Activated naive CD8-positive, alpha-beta T cell treated with anti-CD3 and anti-CD28 coated beads, Interleukin-2, amount 50 U/mL, for 16 hours (primary cell): ENCODE results near the gene SDK1.

ENCODE experiments used
- DNase-seq: peaks from one replicate; pipeline ENCODE4 v3.0.0-alpha.2; 2020; ENCODE audit warnings: low read depth, low spot score

Gene SDK1

GRCh38 chr7:4017081-4017480 lies 716.0 kb downstream of the SDK1 start:
- no peak for DNase-seq

GRCh38 chr7:4017785-4018184 lies 716.7 kb downstream of the SDK1 start:
- no peak for DNase-seq

GRCh38 chr7:4018601-4019316 lies 717.7 kb downstream of the SDK1 start:
- no peak for DNase-seq

GRCh38 chr7:4020086-4020485 lies 719.0 kb downstream of the SDK1 start:
- DNase-seq: no peak

- DNase-seq: no peak
These were observed 720.4 kb downstream of the SDK1 start for GRCh38 chr7:4021413-4021812.

- no peak for DNase-seq
These were observed 721.2 kb downstream of the SDK1 start for GRCh38 chr7:4022265-4022664.

GRCh38 chr7:4023502-4023901 lies 722.5 kb downstream of the SDK1 start:
- DNase-seq: no peak

- DNase-seq: no peak
These were observed 723.1 kb downstream of the SDK1 start for GRCh38 chr7:4024133-4024532.

- no peak for DNase-seq
These were observed 723.8 kb downstream of the SDK1 start for GRCh38 chr7:4024806-4025205.

GRCh38 chr7:4025210-4025609 lies 724.2 kb downstream of the SDK1 start:
- DNase-seq: no peak

- DNase-seq: no peak
These were observed 724.9 kb downstream of the SDK1 start for GRCh38 chr7:4025694-4026615.

GRCh38 chr7:4026941-4027486 lies 726.0 kb downstream of the SDK1 start:
- DNase-seq: no peak

- DNase-seq: no peak
These were observed 727.2 kb downstream of the SDK1 start for GRCh38 chr7:4028221-4028620.

GRCh38 chr7:4029941-4030340 lies 728.9 kb downstream of the SDK1 start:
- DNase-seq: no peak

- no peak for DNase-seq
These were observed 729.4 kb downstream of the SDK1 start for GRCh38 chr7:4030346-4030950.

GRCh38 chr7:4033996-4034395 lies 732.9 kb downstream of the SDK1 start:
- DNase-seq: no peak

GRCh38 chr7:4037308-4037707 lies 736.3 kb downstream of the SDK1 start:
- no peak for DNase-seq

GRCh38 chr7:4037877-4038276 lies 736.8 kb downstream of the SDK1 start:
- no peak for DNase-seq

- DNase-seq: no peak
These were observed 739.3 kb downstream of the SDK1 start for GRCh38 chr7:4040109-4040928.

- DNase-seq: no peak
These were observed 741.5 kb downstream of the SDK1 start for GRCh38 chr7:4042402-4043045.

GRCh38 chr7:4043988-4044387 lies 742.9 kb downstream of the SDK1 start:
- DNase-seq: no peak
